ENCODE data around the gene KDM5B.
"Not testable (repeated sequence)": the region's sequence is repeated elsewhere in the genome, so short reads cannot be mapped to it uniquely, and the experiment has no call there.

KDM5B gene

DNA sequence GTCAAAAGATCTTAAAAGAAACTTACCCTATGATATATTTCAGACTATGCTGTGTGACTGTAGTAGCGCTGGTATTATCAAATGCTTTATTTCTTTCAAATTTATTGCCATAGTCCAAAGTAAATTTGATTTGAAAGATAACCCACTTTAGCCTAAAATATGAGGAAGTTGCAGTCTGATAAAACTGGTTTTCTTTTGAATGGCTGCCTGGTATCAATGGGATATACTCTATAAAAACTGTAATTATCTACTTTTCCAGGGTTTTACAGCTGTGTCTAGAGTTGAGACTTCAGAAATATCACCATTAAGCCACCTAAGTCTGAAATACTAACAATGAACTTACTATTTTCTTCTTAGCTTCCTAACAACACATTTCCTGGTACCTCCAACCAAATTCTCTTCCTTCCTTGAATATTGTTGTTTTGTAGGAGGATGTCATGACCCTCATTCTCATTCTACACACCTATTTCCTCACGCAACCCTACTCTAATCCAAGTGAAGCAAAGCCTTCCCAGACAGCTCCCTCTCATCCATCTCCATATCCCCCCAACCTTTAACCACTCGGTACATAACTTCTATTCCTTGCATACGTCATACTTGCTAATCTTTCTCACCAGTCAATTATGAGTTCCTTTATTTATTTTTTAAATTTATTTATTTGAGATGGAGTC is 17.0 kb downstream of the KDM5B start:
- no peak for DNase-seq (ENCODE audit: low read depth)

DNA sequence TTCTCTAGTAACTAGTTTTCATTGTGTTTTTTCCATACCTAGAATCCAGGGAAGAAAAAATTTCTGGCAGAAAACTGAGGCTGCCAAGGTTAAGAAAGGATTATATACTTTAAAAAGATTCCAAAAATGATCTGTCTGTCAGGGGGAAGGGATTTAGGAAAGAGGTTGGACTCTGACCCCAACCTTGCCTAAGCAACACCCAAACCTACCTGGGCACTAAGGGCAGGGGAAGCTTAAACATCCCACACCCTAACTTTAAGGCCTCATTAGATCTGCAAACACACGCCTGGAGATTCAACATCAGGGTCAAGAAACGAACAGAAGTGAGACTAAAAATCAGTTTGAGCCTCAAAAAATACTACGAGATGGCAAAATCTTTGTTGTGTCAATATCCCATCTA is 19.4 kb downstream of the KDM5B start:
- DNase-seq (ENCODE audit: low read depth) = no peak

DNA sequence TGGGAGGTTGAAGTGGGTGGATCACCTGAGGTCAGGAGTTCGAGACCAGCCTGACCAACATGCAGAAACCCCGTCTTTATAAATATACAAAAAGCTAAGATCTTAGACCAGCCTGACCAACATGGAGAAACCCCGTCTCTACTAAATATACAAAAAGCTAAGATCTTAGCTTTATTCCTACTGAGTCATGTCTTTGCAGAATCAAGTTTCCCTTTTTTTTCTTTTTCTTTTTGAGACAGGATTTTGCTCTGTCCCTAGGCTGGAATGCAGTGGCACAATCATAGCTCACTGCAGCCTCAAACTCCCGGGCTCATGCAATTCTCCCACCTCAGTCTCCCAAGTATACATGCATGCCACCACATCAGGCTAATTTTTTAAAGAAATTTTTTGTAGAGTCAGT is 21.4 kb downstream of the KDM5B start:
- no peak for DNase-seq (ENCODE audit: low read depth)

DNA sequence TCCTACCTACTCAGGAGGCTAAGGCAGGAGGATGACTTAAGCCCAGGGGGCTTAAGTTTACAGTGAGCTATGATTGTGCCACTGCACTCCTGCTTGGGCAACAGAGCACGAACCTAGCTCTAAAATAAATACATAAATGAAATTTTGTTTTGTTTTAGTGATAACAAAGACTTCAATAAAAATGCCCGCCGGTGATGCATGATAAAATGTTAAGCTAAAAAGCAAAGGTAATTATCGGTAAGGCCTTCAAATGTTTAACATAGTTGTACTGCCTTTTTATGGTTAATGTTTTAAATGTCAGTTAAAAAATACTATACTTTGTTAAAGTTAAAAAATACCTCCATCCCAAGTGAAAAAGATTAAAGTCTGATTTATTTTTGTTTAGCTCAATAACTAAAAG is 27.0 kb downstream of the KDM5B start:
- no peak for DNase-seq (ENCODE audit: low read depth)

DNA sequence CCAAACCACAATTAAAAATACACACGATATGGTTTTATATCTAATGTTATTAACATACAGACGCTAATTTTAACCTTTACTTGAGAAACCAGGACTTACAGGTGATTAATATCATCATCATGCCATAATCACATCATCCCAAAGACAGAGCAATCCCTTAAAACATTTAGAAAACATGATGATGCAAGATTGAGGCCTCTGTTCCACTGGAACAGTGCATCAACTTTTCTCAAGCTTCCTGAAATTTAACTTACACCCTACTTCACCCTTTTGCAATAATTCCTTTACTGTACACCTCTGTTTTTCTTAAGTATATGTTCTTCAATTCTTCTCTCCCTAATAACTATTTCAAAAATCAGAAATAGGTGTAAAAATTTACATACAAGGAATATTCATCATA is 38.1 kb downstream of the KDM5B start:
- no peak for DNase-seq (ENCODE audit: low read depth)

DNA sequence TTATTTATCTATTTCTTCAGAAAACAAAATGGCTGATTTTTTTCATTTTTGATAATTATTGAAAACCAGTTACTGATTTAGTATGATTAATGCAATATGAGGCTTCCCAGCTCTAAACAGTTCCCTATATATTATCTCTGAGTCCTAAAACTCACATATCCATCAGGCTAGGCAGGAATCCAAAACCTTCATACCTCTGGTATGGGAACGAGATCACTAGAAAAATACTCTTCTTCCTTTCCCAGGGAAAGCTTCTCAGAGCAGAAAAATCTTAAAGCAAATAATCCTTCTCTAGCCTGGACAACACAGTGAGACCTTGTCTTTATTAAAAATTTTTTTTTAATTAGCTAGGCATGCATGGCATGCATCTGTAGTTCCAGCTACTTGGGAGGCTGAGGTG is 42.5 kb downstream of the KDM5B start:
- no peak for DNase-seq (ENCODE audit: low read depth)

DNA sequence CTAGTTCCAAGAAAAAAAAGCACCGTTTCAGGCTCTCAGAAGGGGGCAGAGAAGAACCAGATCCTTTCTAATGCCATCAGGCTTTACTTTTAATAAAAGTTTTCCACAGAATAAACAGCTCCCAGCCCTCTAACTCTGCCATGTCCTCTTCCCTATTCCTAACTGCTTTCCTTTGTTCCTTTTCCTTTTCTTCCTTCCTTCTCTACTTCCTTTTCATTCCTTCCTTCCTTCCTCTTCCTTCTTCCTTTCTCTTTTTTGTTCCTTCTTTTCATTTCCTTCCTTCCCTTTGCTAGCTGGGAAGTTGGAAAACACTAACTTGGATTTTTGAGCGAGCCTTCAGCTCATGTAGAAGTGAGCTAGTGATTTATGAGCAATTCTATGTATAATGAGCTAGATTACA is 46.2 kb downstream of the KDM5B start:
- DNase-seq (ENCODE audit: low read depth) = no peak

DNA sequence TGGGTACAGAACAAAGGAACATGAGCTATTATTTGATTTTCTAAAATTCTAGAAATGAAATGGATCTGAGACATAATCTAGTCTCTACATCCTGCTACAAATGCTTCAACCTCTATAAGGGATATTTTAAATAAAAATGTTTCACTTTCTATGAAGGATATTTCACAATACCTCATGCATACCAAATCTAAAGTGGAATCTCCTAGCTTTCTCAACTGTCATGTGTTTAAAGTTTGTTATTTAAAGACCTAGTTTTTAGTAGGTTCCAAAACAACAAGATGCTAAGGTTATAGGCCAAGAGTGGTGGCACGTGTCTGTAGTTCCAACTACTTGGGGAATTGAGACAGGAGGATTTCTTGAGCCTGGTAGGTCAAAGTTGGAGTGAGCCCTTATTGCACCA is 47.6 kb downstream of the KDM5B start:
- no peak for DNase-seq (ENCODE audit: low read depth)

DNA sequence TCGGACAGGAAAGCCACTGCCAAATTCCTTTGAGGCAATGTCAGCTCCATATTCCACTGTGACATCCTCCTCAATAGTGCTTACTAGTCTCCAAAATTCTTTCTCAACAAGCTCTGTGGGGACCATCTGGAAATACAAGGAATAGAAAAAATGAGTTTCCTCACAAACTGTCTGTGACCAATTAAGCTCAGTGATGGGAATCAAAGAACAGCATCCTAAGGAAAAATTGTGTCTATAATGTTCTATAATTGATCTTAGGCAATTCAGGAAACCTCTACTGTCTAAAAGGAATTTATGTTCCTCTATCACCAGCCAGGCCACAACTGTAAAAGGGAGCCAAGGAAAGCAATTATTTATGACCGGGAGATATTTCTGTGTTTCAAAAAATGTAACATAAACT is 51.8 kb downstream of the KDM5B start:
- DNase-seq (ENCODE audit: low read depth) = no peak

DNA sequence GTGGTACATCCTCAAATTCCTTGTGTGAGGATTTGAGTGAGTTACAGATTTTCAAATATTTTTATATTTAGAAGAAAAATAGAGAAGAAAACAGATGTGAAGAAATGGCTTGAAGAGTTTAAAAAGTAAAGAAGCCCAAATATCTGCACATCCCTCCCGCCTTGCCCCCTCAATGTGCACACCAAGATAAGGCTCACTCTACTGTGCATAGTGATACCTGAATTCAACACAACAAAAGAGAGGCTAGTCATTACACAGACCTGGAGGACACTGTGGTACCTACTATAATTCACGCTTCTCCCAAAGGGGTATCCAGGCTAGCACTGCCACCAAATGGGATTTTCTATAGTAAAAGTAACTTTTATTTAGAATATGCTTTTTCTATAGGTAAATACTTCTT is 53.9 kb downstream of the KDM5B start:
- no peak for DNase-seq (ENCODE audit: low read depth)

DNA sequence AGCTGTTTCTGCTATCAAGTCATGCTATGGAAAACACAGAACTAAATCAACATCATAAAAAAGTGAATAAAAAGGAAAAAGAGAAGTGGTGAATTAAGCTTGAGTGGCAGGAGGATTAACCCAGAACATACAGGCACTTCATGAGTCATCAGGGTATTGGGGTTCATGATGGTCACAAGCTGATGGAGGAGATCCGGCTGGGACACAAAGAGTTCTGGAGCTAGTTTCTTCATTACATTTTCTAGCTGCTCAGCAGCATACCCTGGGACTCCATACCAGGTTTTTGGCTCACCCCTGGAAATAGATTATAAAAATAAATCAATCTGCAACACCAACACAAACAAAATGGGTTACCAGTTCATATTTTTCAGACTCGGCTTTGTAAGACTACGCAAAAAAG is 55.4 kb downstream of the KDM5B start:
- no peak for DNase-seq (ENCODE audit: low read depth)

DNA sequence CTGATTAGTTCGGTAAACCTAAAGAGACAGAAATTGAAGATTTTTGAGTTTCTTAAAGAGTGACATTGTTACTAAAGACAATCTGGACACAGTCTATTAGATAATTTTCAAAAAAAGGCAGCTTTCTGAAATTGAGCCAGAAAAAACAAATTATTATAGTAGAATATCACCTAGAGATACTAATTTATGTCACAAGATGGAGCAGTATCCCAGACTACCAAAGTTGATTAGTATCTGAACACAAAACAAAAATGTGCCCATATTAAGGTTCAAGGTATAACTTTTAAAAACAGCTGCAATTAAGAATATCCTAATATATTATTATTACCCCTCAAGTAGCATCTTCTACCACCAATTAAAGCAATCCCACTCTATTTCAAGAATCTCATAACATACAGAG is 57.5 kb downstream of the KDM5B start:
- no peak for DNase-seq (ENCODE audit: low read depth)

DNA sequence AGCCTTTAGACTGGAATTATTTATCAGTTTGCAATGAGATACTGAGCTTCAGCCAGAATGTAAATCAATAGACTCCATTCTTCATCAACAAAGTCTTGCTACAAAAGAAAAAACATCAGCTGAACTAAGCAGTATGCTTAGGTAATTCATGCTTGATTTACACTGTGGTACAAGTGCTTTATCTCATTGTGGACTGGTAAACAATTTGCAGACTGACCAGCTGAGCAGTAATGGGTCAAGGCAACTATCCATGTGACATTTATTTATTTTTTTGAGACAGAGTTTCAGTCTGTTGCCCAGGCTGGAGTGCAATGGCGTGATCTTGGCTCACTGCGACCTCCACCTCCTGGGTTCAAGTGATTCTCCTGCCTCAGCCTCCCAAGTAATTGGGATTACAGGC is 58.2 kb downstream of the KDM5B start:
- no peak for DNase-seq (ENCODE audit: low read depth)

DNA sequence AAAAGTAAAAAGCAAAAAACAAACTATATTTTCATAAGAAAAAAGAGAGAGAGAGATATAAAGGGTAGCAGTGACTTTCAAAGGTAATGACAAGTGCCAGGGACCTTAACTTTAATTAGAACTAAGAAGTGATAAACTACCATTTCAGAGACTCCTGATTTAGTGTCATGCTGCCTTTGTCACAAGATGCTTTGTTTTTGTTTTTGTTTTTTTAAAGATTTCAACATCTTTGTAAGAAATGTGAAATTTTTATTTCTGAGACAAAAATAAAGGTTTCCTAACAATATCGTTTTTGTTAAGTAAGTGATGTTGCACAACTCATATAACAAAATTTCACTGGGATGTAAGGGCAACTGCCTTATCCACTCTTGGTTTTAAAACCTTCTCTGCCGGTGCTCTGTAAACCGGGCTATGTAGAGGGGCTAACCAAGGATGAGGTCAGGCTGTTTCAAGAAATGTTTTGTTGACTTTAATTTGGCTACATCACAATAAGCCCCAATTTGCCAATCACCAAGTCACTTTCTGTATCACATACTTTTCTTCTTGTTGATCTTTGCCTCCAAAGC is 62.8 kb downstream of the KDM5B start:
- DNase-seq (ENCODE audit: low read depth) = no peak

DNA sequence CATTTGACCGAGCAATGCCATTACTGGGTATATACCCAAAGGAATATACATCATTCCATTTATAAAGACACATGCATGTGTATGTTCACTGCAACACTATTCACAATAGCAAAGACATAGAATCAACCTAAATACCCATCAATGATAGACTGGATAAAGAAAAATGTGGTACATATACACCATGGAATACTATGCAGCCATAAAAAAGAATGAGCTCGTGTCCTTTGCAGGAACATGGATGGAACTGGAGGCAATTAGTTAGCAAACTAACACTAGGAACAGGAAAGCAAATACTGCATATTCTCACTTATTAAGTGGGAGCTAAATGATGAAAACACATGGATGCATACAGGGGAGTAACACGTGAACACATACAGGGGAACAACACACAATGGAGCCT is 63.5 kb downstream of the KDM5B start:
- not testable (repeated sequence) for DNase-seq (ENCODE audit: low read depth)

DNA sequence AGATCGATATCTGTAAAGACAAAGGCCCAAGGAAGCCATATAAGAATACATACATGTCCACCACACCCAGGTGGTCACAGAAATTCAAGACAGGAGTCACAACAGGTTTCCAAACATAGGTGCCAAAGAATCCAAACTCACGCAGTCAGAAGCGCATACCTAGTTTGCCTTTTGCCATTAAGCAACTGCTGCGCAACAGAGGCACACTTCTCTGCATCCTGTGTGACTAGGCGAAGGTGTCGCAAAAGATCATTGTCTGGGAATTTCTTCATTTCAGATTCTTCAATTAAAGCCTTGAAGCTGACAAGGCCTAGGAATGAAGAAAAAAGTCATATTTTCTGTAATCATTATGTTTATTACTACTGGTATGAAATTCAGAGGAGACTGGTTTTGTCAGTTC is 65.7 kb downstream of the KDM5B start:
- no peak for DNase-seq (ENCODE audit: low read depth)

DNA sequence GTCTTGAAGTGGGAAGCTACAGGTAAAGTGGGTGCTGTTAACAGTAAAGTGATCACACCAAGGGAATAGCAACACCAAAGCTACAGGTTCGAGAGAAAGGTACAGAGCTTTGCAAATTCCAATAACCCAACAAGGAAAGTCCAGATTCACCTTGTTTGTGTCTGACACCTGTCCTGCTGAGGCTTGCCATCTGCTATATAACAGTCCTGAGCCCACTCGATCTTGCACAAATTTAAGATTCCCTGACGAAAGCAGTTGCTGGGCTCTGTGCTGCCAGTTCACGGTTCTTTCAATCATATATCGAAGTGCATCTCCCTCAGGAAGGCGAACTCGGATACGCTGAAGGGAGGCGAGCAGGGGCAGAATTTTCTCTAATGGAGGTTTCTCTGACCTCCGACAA is 75.0 kb downstream of the KDM5B start:
- DNase-seq (ENCODE audit: low read depth) = no peak

DNA sequence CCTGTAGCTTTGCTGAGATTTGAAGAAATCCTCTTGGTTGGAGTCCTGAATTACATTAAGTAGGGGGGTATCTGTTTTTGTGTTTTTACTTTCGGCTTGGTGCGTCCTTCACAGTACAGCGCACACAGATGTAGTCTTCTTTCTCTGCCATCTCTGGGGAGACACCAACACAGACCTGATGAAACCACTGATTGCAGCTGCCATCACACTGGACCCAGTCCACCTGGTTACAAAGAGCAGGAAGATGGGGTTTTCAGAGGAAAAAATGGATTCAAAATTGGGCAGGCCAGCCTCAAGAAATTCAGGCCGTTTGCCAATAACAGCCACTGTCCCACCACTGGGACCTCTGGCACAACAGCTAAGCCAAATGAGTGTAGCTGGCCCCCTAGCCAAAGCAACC is 79.3 kb downstream of the KDM5B start:
- no peak for DNase-seq (ENCODE audit: low read depth)

DNA sequence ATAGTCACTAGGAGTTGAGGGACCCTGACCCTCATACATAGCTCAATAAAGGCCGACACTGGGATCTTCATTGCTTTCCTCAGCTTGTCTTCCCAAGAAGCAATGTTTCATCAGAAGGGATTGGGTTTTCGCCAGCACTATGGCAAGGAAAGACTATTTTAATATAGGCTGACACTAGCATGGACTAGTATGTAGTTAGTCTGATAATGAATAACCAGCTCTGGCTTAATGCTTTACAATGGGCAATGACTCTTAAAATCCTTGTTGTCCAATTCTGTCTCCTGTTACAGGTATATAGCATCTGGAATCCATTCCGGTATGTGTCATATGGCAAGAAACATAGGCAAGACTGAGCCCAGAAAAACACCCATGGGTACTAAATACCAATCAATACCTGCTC is 82.7 kb downstream of the KDM5B start:
- DNase-seq (ENCODE audit: low read depth) = no peak

DNA sequence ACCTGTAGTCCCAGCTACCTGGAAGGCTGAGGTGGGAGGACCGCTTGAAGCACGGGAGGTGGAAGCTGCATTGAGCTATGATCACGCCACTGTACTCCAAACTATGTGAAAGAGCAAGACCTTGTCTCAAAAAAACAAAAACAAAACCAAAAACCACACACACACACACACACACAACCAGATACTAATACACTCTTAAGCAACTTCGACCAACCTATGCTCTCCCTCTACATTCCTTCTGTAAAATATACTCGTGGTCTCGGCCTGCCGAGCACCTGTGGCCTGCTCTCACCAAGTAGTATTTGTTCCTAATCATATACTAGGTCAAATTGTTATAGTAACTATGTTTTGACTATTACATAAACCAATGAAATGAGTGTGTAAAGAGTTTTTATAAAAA is 84.5 kb downstream of the KDM5B start:
- no peak for DNase-seq (ENCODE audit: low read depth)

DNA sequence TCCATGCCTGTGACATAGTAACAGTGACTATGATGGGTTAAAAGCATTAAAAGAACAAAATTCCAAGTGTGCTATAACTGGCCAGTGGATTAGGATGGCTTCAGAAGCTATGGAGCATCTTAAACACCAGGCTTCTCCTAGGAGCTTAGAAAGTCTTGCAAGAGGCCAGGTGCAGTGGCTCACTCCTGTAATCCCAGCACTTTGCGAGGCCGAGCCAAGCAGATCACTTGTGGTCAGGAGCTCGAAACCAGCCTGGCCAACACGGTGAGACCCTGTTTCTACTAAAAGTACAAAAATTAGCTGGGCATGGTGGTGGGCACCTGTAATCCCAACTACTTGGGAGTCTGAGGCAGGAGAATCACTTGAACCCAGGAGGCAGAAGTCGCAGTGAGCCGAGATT is 85.2 kb downstream of the KDM5B start:
- not testable (repeated sequence) for DNase-seq (ENCODE audit: low read depth)

DNA sequence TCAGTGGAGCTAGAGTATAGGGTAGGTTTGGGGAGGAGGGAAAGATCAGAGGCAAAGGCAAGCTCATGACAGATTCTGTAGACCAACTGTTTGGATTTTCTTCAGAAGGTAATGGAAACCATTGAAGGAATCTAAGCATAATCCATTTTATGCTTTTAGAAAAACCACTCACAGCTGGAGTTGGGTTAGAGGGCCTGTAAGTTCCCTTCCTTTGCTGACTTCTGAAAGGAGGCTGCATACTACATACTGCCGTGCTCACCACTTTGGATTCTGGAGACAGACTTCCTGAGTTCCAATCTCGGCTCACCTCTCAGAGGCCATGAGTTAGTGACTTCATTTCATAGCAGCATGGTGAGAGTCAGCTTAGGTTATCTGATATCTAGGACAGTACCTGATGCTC is 91.6 kb downstream of the KDM5B start:
- DNase-seq (ENCODE audit: low read depth) = no peak

DNA sequence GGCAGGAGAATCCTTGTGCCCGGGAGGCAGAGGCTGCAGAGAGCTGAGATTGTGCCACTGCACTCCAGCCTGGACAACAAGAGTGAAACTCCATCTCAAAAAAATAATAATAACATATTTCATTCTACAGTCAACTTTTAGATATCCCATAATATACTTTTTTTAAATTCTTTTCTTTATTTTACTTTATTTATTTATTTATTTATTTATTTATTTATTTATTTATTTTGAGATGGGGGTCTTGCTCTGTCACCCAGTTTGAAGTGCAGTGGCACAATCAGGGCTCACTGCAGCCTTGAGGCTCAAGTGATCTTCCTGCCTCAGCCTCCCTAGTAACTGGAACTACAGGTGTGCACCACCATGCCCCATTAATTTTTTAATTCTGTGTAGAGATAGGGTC is 94.0 kb downstream of the KDM5B start:
- DNase-seq (ENCODE audit: low read depth) = not testable (repeated sequence)

DNA sequence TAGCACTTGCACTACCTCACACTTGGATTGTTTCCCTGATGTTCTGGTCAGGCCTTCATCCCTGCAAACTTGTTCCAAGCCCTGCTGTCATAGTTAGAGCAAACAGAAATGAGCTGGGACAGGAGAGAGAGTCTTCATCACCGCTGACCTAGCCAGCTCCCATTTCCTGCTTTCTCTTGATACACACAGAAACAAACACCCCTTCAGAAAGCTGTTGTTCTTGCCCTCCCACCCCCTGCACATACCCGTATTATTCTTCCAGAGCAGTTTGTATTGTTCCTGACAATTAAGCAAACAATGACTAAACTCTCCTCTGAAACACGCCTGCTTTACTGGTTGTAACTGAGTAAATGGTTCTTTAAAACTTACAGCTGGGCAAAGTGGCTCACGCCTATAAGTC is 95.1 kb downstream of the KDM5B start:
- DNase-seq (ENCODE audit: low read depth) = no peak

Data from T-helper 22 cell (primary cell).